GDM1 (cell line): Measurements from ENCODE around the gene FGF22.

Source experiments
- DNase-seq: peaks from one replicate; lab custom pipeline; 2025; lab: John Stamatoyannopoulos, UW

FGF22 gene

GRCh38 chr19:680287-681028 lies 40.8 kb downstream of the FGF22 start:
- DNase-seq = peak; percentile 98

- DNase-seq = no peak
These were observed 41.6 kb downstream of the FGF22 start for GRCh38 chr19:681029-682019.

- no peak for DNase-seq
These were observed 43.1 kb downstream of the FGF22 start for GRCh38 chr19:682678-683320.

GRCh38 chr19:685454-685931 lies 45.8 kb downstream of the FGF22 start:
- no peak for DNase-seq

GRCh38 chr19:686589-687297 lies 47.1 kb downstream of the FGF22 start:
- no peak for DNase-seq

DNA sequence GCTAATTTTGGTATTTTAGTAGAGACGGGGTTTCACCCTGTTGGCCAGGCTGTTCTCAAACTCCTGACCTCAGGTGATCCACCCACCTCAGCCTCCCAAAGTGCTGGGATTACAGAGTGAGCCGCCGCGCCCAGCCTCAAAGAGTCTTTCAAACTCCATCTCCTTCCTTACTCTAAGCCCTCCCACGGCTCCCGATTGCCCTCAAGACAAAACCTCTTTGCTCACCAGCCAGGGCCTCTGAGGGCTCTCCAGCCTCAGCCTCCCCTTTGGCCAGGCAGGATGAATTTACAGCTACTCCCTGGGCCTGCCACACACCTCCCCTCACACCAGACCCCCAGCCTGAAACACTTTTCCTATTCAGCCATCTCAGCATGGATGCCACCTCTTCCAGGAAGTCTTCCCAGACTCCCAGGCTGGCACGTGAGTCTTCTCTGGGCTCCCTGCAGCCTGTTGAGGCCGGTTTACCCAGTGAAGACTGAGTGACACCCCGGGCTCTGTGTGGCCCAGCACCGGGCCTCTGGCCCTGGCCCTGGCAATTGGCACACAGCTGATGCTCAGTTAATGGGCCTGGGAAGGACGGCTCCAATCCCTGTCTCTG lies 48.0 kb downstream of the FGF22 start:
- DNase-seq = no peak

DNA sequence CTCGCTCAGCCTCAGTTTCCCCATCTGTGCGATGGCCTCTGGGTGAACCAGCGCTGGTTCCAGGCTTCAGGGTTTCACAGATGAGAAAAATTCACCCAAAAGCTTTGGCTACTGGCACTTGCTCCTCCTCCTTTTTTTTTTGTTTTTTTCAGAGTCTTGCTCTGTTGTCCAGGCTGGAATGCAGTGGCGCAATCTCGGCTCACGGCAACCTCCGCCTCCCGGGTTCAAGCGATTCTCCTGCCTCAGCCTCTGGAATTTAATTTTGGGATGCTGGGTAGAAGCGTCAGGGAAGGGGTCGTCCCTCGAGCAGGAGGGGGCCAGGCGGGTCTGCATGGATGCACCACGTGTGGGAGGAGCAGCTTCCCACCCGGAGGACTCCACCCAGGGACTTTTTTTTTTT lies 48.5 kb downstream of the FGF22 start:
- no peak for DNase-seq

GRCh38 chr19:688992-689391 lies 49.3 kb downstream of the FGF22 start:
- no peak for DNase-seq

- no peak for DNase-seq
These were observed 50.5 kb downstream of the FGF22 start for GRCh38 chr19:690203-690602.
